OCI-LY1 (cell line): ENCODE results near the gene MAP4K3.

ENCODE experiments used
- H2AFZ ChIP-seq: fragments of 200-600 bp; sonication (generic), shearing (Covaris generic); 2 replicates; pipeline ENCODE4 v1.6.0; 2014; ENCODE audit warnings: antibody characterized with exemption, mild to moderate bottlenecking, low read length
- H3F3A ChIP-seq: fragments of 200-600 bp; sonication (generic), shearing (Covaris generic); 2 replicates; pipeline ENCODE4 v1.6.0; 2014; ENCODE audit warnings: mild to moderate bottlenecking, antibody characterized with exemption, low read length, moderate library complexity; ENCODE audit not compliant: insufficient read depth
- H3K27ac ChIP-seq: fragments of 200-600 bp; sonication (generic); 2 replicates; pipeline ENCODE4 v1.5.1; 2014; ENCODE audit warnings: low read length, mixed run types, mild to moderate bottlenecking, low read depth; ENCODE audit not compliant: poor library complexity, severe bottlenecking
- H3K27me3 ChIP-seq: fragments of 200-600 bp; sonication (generic); 2 replicates; pipeline ENCODE4 v1.6.0; 2014; ENCODE audit warnings: antibody characterized with exemption, mild to moderate bottlenecking, low read length, moderate library complexity; ENCODE audit not compliant: insufficient read depth
- H3K36me3 ChIP-seq: fragments of 200-600 bp; sonication (generic); 2 replicates; pipeline ENCODE4 v1.6.1; 2014; ENCODE audit warnings: mild to moderate bottlenecking, antibody characterized with exemption, low read length, moderate library complexity, mixed read lengths; ENCODE audit not compliant: insufficient read depth
- H3K4me1 ChIP-seq: fragments of 200-600 bp; sonication (generic); 2 replicates; pipeline ENCODE4 v1.5.1; 2014; ENCODE audit warnings: mild to moderate bottlenecking, low read length, moderate library complexity; ENCODE audit not compliant: insufficient read depth, severe bottlenecking
- H3K4me2 ChIP-seq: fragments of 200-600 bp; sonication (generic), shearing (Covaris generic); 2 replicates; pipeline ENCODE4 v1.6.1; 2014; ENCODE audit warnings: low read length
- H3K4me3 ChIP-seq: fragments of 200-600 bp; sonication (generic); 2 replicates; pipeline ENCODE4 v1.5.1; 2014; ENCODE audit warnings: low read length, low read depth, mild to moderate bottlenecking, mixed read lengths; ENCODE audit not compliant: poor library complexity, severe bottlenecking
- H3K79me2 ChIP-seq: fragments of 200-600 bp; shearing (Covaris generic); 2 replicates; pipeline ENCODE4 v1.6.1; 2016; ENCODE audit warnings: mixed run types, low read length, mixed read lengths; ENCODE audit not compliant: insufficient read depth
- H3K9ac ChIP-seq: fragments of 200-600 bp; sonication (generic), shearing (Covaris generic); 2 replicates; pipeline ENCODE4 v1.6.1; 2014; ENCODE audit warnings: mild to moderate bottlenecking, low read length, mixed read lengths
- H3K9me2 ChIP-seq: fragments of 200-600 bp; sonication (generic), shearing (Covaris generic); 2 replicates; pipeline ENCODE4 v1.6.1; 2014; ENCODE audit warnings: low read depth, mild to moderate bottlenecking, low read length, mixed read lengths
- H3K9me3 ChIP-seq: fragments of 200-600 bp; shearing (Covaris generic); 2 replicates; pipeline ENCODE4 v1.6.1; 2014; ENCODE audit warnings: low read length, mixed read lengths
- H4K20me1 ChIP-seq: fragments of 200-600 bp; sonication (generic), shearing (Covaris generic); 2 replicates; pipeline ENCODE4 v1.6.0; 2016; ENCODE audit warnings: mild to moderate bottlenecking, low read length; ENCODE audit not compliant: insufficient read depth
- EZH2 ChIP-seq: fragments of 200-600 bp; sonication (generic), shearing (Covaris generic); IDR thresholded peaks from 2 replicates; pipeline ENCODE4 v1.8.0; 2017; ENCODE audit warnings: borderline replicate concordance, mixed run types, mild to moderate bottlenecking, antibody characterized with exemption, low read length, moderate library complexity, mixed read lengths
- TF ChIP-seq, protein P1 (sequence below): fragments of 200-600 bp; sonication (generic), shearing (Covaris generic); IDR thresholded peaks from 2 replicates; pipeline ENCODE4 v1.5.1; 2017; ENCODE audit warnings: mild to moderate bottlenecking, antibody characterized with exemption, low read length, moderate library complexity, mixed read lengths

MAP4K3 gene

DNA sequence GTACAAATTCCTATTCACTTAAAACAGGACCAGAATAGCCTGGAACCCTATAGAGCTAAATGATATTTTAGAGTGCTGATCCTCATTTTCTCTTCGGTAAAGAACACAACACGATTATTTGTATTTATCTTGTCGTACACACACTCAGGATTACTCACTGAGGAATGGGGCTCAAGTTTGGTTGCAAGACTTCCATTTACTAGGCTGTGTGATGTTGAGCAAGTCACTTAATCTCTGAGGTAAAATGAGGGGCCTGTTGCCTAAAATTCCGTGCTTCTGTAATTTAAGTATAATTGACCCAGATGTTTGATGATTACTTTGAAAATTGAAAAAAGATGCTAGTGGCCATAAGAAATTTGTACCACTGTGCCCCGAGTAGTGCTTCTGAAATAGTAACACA is 42.6 kb upstream of the MAP4K3 start:
- H3K4me1 ChIP-seq = peaks cover 14% of the 10 kb centered on the region
- no peaks in the 10 kb centered on the region; the same call in 1 of the 2 replicates for H3F3A ChIP-seq
- H3K27me3 ChIP-seq = no peaks in the 10 kb centered on the region
- H3K9me3 ChIP-seq = no peaks in the 10 kb centered on the region
- no peak overlapping the region for H2AFZ ChIP-seq
- H3K9ac ChIP-seq = no peak overlapping the region
- no peak overlapping the region for H3K4me3 ChIP-seq
- H3K27ac ChIP-seq = no peak overlapping the region
- no peaks in the 10 kb centered on the region for H4K20me1 ChIP-seq
- no peaks in the 10 kb centered on the region for H3K36me3 ChIP-seq
- no peak for TF ChIP-seq EZH2
- TF ChIP-seq, protein P1, sequence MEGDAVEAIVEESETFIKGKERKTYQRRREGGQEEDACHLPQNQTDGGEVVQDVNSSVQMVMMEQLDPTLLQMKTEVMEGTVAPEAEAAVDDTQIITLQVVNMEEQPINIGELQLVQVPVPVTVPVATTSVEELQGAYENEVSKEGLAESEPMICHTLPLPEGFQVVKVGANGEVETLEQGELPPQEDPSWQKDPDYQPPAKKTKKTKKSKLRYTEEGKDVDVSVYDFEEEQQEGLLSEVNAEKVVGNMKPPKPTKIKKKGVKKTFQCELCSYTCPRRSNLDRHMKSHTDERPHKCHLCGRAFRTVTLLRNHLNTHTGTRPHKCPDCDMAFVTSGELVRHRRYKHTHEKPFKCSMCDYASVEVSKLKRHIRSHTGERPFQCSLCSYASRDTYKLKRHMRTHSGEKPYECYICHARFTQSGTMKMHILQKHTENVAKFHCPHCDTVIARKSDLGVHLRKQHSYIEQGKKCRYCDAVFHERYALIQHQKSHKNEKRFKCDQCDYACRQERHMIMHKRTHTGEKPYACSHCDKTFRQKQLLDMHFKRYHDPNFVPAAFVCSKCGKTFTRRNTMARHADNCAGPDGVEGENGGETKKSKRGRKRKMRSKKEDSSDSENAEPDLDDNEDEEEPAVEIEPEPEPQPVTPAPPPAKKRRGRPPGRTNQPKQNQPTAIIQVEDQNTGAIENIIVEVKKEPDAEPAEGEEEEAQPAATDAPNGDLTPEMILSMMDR = no peak
- H3K4me2 ChIP-seq = no peak overlapping the region
- no peaks in the 10 kb centered on the region for H3K9me2 ChIP-seq
- no peaks in the 10 kb centered on the region for H3K79me2 ChIP-seq

GRCh38 chr2:39479053-39479670 is 42.1 kb upstream of the MAP4K3 start:
- H3K79me2 ChIP-seq = no peaks in the 10 kb centered on the region
- TF ChIP-seq EZH2 = no peak
- TF ChIP-seq, protein P1 = no peak
- no peaks in the 10 kb centered on the region; the same call in 1 of the 2 replicates for H3F3A ChIP-seq
- H3K9me2 ChIP-seq = no peaks in the 10 kb centered on the region
- H3K9ac ChIP-seq = no peak overlapping the region
- H3K4me3 ChIP-seq = no peak overlapping the region
- H2AFZ ChIP-seq = no peak overlapping the region
- H3K9me3 ChIP-seq = no peaks in the 10 kb centered on the region
- H3K27me3 ChIP-seq = no peaks in the 10 kb centered on the region
- H3K4me1 ChIP-seq = peaks cover 14% of the 10 kb centered on the region
- no peak overlapping the region for H3K27ac ChIP-seq
- no peaks in the 10 kb centered on the region for H3K36me3 ChIP-seq
- no peak overlapping the region for H3K4me2 ChIP-seq
- H4K20me1 ChIP-seq = no peaks in the 10 kb centered on the region

GRCh38 chr2:39476524-39476923 is 39.4 kb upstream of the MAP4K3 start:
- peak overlapping the region; percentile 59 for H3K4me2 ChIP-seq
- H2AFZ ChIP-seq = peak overlapping the region; percentile 81; the same call in 1 of the 2 replicates

More at GRCh38 chr2:39476524-39476923, 39.4 kb upstream of the MAP4K3 start:
- Histone ChIP-seq H3K79me2 (no peaks in the 10 kb centered on the region), H3K36me3 (no peaks in the 10 kb centered on the region), H3K27ac (no peak overlapping the region), H3K9ac (peak overlapping the region; percentile 40; the same call in 1 of the 2 replicates), H3K4me1 (peaks cover 14% of the 10 kb centered on the region), H3K9me2 (no peaks in the 10 kb centered on the region), H3K27me3 (no peaks in the 10 kb centered on the region), H3K9me3 (no peaks in the 10 kb centered on the region), H3F3A (no peaks in the 10 kb centered on the region; the same call in 1 of the 2 replicates), H4K20me1 (no peaks in the 10 kb centered on the region), H3K4me3 (peak overlapping the region; percentile 29)
- TF ChIP-seq EZH2 = no peak
- TF ChIP-seq, protein P1 = no peak
